DND-41 (cell line): ENCODE measurements around the gene XAF1.

ENCODE experiments used
- CTCF ChIP-seq: IDR thresholded peaks from 2 replicates; pipeline ENCODE4 v1.5.1; 2012; ENCODE audit warnings: borderline replicate concordance, low read length, moderate library complexity, mild to moderate bottlenecking; ENCODE audit not compliant: poor library complexity, severe bottlenecking; ENCODE audit errors: extremely low read depth
- EZH2 ChIP-seq: IDR thresholded peaks from 3 replicates; pipeline ENCODE4 v1.6.1; 2012; ENCODE audit warnings: borderline replicate concordance, low read depth, mild to moderate bottlenecking, moderate library complexity, low read length, inconsistent platforms; ENCODE audit not compliant: severe bottlenecking

GRCh38 chr17:6753006-6753445 lies 2.8 kb upstream of the XAF1 start:
- no peak for TF ChIP-seq CTCF
- no peak for TF ChIP-seq EZH2
